Body of pancreas (tissue), 4 donors: ENCODE results near the gene INVS. TPM values are rescaled to one million over a fixed set of nuclear protein-coding genes. Genes with fewer than 3 reads are reported as not detected.

Source experiments
- ATAC-seq: fragments of 150-250 bp; one replicate; pipeline ENCODE4 v1.9.1; 2016
- DNase-seq, 4 donors: peaks; one replicate each; pipeline ENCODE4 v3.0.0-alpha.2; 2019
- H3K27ac ChIP-seq, 4 donors: fragments of 200-600 bp; sonication (generic); 1 replicate in 3 of 4; 2 replicates in 1 of 4; pipeline versions ENCODE4 v1.5.1 to v1.6.1; 2016 to 2019; ENCODE audit warnings: mild to moderate bottlenecking in 1 of 4, mixed read lengths in 1 of 4, moderate library complexity in 1 of 4
- H3K27me3 ChIP-seq, 2 donors: fragments of 200-600 bp; sonication (generic); one replicate each; pipeline ENCODE4 v1.6.0; 2016; ENCODE audit warnings: mild to moderate bottlenecking in 1 of 2
- H3K36me3 ChIP-seq, 2 donors: fragments of 200-600 bp; sonication (generic); replicated peaks in 1 of 2; 2 replicates each; pipeline ENCODE4 v1.5.1; 2016; ENCODE audit warnings: low read depth in 2 of 2; ENCODE audit not compliant: insufficient read depth in 1 of 2
- H3K4me1 ChIP-seq: fragments of 200-600 bp; sonication (generic); one replicate; pipeline ENCODE4 v1.6.0; 2016
- H3K4me3 ChIP-seq, 2 donors: fragments of 200-600 bp; sonication (generic); 1 replicate in 1 of 2; 2 replicates in 1 of 2; pipeline ENCODE4 v1.5.1; 2016 to 2019
- H3K9me3 ChIP-seq, 3 donors: fragments of 200-600 bp; sonication (generic); 1 replicate in 2 of 3; 2 replicates in 1 of 3; pipeline ENCODE4 v1.5.1; 2016
- CTCF ChIP-seq, 7 experiments: fragments of 450-650 bp in 4 of 7; fragments of 200-600 bp in 3 of 7; sonication (generic) in 3 of 7; IDR thresholded peaks; one replicate each; pipeline ENCODE4 v1.5.1; 2016 to 2019; ENCODE audit warnings: antibody characterized with exemption in 7 of 7
- POLR2A ChIP-seq, 3 donors: fragments of 450-650 bp; IDR thresholded peaks; one replicate each; pipeline ENCODE4 v1.6.1; 2016; ENCODE audit warnings: antibody characterized with exemption in 3 of 3, mild to moderate bottlenecking in 2 of 3
- WGBS, 2 donors: methylation state at CpG; one replicate each; pipeline ENCODE4 v1.1.5; 2017; 5-methylcytosine and 5-hydroxymethylcytosine counted together
- intact Hi-C: fragments of 100-400 bp; cut with DNase I; formaldehyde crosslinking; loops from one replicate; pipeline ENCODE4 v1.15.1; 2023
- total RNA-seq, 2 donors: library from RNA; depleted of rRNA; stranded (reverse); fragments of >200 nt; gene quantifications; one replicate each; pipeline ENCODE4 v1.1.0, GENCODE V29; 2016

INVS gene
- total RNA-seq, 2 donors from 2014 or later, result 28.3 to 29.8 TPM

GRCh38 chr9:100219347-100219746 is 120.3 kb downstream of the INVS start:
- intact Hi-C loops, result no loop called here
- H3K27me3 ChIP-seq, result no peaks in the 10 kb centered on the region
- WGBS, 2 donors, result 90% methylated on average over 1 of the region's 1 CpG
- TF ChIP-seq POLR2A (IDR thresholded peaks at IDR 0.05) (no peak), CTCF (IDR thresholded peaks at IDR 0.05) (no peak)
- no peak overlapping the region for H3K27ac ChIP-seq
- H3K9me3 ChIP-seq, result no peaks in the 10 kb centered on the region
- DNase-seq (no peak), ATAC-seq (no peak)
- no peaks in the 10 kb centered on the region for H3K4me1 ChIP-seq
- no peaks in the 10 kb centered on the region for H3K36me3 ChIP-seq
- H3K4me3 ChIP-seq, result no peak overlapping the region

GRCh38 chr9:100220936-100221335 is 121.9 kb downstream of the INVS start:
- ATAC-seq (no peak), DNase-seq (no peak)
- Histone ChIP-seq H3K4me3 (no peak overlapping the region), H3K4me1 (no peaks in the 10 kb centered on the region), H3K36me3 (no peaks in the 10 kb centered on the region), H3K27me3 (no peaks in the 10 kb centered on the region), H3K9me3 (no peaks in the 10 kb centered on the region), H3K27ac (no peak overlapping the region)
- intact Hi-C loops, result no loop called here
- TF ChIP-seq CTCF (IDR thresholded peaks at IDR 0.05) (no peak), POLR2A (IDR thresholded peaks at IDR 0.05) (no peak)
- WGBS, 2 donors, result 86 to 100% methylated on average over 1 of the region's 1 CpG

GRCh38 chr9:100221538-100221937 is 122.5 kb downstream of the INVS start:
- Histone ChIP-seq H3K9me3 (no peaks in the 10 kb centered on the region), H3K27ac (no peak overlapping the region), H3K36me3 (no peaks in the 10 kb centered on the region), H3K4me1 (no peaks in the 10 kb centered on the region), H3K27me3 (no peaks in the 10 kb centered on the region), H3K4me3 (no peak overlapping the region)
- DNase-seq, result no peak
- intact Hi-C loops, result no loop called here
- 57 to 64% methylated on average over 1 of the region's 1 CpG for WGBS, 2 donors
- TF ChIP-seq POLR2A (IDR thresholded peaks at IDR 0.05) (no peak), CTCF (IDR thresholded peaks at IDR 0.05) (no peak)
- no peak for ATAC-seq

GRCh38 chr9:100222674-100223073 is 123.6 kb downstream of the INVS start:
- no peaks in the 10 kb centered on the region for H3K9me3 ChIP-seq
- DNase-seq (no peak), ATAC-seq (no peak)
- no peak overlapping the region for H3K4me3 ChIP-seq
- TF ChIP-seq POLR2A (IDR thresholded peaks at IDR 0.05), result no peak
- peak in 3 of 7 experiments; percentile 10 to 20 (median 13) for TF ChIP-seq CTCF (IDR thresholded peaks at IDR 0.05)
- 13 to 30% methylated on average over 2 of the region's 2 CpGs for whole genome bisulfite sequencing, 2 donors
- intact Hi-C loops, result no loop called here
- peaks cover 0 to 2% of the 10 kb centered on the region in 2 donors for H3K36me3 ChIP-seq
- no peak overlapping the region for H3K27ac ChIP-seq
- H3K27me3 ChIP-seq, result no peaks in the 10 kb centered on the region
- H3K4me1 ChIP-seq, result no peaks in the 10 kb centered on the region

GRCh38 chr9:100227636-100228035 is 128.6 kb downstream of the INVS start:
- no peak for DNase-seq
- ATAC-seq, result no peak
- H3K4me3 ChIP-seq, result no peak overlapping the region
- intact Hi-C loops, result no loop called here
- 93 to 97% methylated on average over 2 of the region's 2 CpGs for WGBS, 2 donors
- H3K27me3 ChIP-seq, result no peaks in the 10 kb centered on the region
- H3K36me3 ChIP-seq, result peaks cover 0 to 2% of the 10 kb centered on the region in 2 donors
- TF ChIP-seq POLR2A (IDR thresholded peaks at IDR 0.05) (no peak), CTCF (IDR thresholded peaks at IDR 0.05) (no peak)
- H3K9me3 ChIP-seq, result no peaks in the 10 kb centered on the region
- no peaks in the 10 kb centered on the region for H3K4me1 ChIP-seq
- no peak overlapping the region for H3K27ac ChIP-seq
